Activated CD4-positive, alpha-beta T cell treated with anti-CD3 and anti-CD28 coated beads, Interleukin-2, amount 50 U/mL, for 24 hours (primary cell): ENCODE results near the gene CMSS1.

ENCODE experiments used
- DNase-seq, 2 donors: peaks; one replicate each; pipeline ENCODE4 v3.0.0-alpha.2; 2020; ENCODE audit warnings: low read depth in 1 of 2, low spot score in 1 of 2

Gene CMSS1

GRCh38 chr3:99899603-99900002 lies 81.9 kb downstream of the CMSS1 start:
- DNase-seq, result no peak

GRCh38 chr3:99900248-99900647 lies 82.6 kb downstream of the CMSS1 start:
- DNase-seq, result no peak

GRCh38 chr3:99901200-99901926 lies 83.7 kb downstream of the CMSS1 start:
- DNase-seq, result no peak

GRCh38 chr3:99902091-99902490 lies 84.4 kb downstream of the CMSS1 start:
- DNase-seq, result no peak

- no peak for DNase-seq
Measured at GRCh38 chr3:99903869-99904268, 86.2 kb downstream of the CMSS1 start.

GRCh38 chr3:99907959-99908544 lies 90.4 kb downstream of the CMSS1 start:
- DNase-seq, result no peak

- DNase-seq, result no peak
Measured at GRCh38 chr3:99909714-99910495, 92.2 kb downstream of the CMSS1 start.

GRCh38 chr3:99910752-99911290 lies 93.2 kb downstream of the CMSS1 start:
- no peak for DNase-seq

GRCh38 chr3:99911433-99911832 lies 93.8 kb downstream of the CMSS1 start:
- no peak for DNase-seq

- no peak for DNase-seq
Measured at GRCh38 chr3:99915906-99916432, 98.3 kb downstream of the CMSS1 start.

GRCh38 chr3:99918715-99919114 lies 101.1 kb downstream of the CMSS1 start:
- no peak for DNase-seq

GRCh38 chr3:99919694-99920093 lies 102.0 kb downstream of the CMSS1 start:
- no peak for DNase-seq

GRCh38 chr3:99920481-99921376 lies 103.1 kb downstream of the CMSS1 start:
- DNase-seq, result no peak

GRCh38 chr3:99921377-99921695 lies 103.7 kb downstream of the CMSS1 start:
- DNase-seq, result no peak

GRCh38 chr3:99921986-99922385 lies 104.3 kb downstream of the CMSS1 start:
- DNase-seq, result no peak

GRCh38 chr3:99923873-99924272 lies 106.2 kb downstream of the CMSS1 start:
- no peak for DNase-seq

- DNase-seq, result no peak
Measured at GRCh38 chr3:99925584-99926230, 108.0 kb downstream of the CMSS1 start.

- no peak for DNase-seq
Measured at GRCh38 chr3:99927671-99928457, 110.2 kb downstream of the CMSS1 start.
